Renal cortex interstitium (tissue), 11 donors: ENCODE measurements around the gene RAD50. TPM values are rescaled to one million over a fixed set of nuclear protein-coding genes. Genes with fewer than 3 reads are reported as not detected.
A peak's percentile ranks its signal among the peaks of the same experiment; 100 is the strongest.
"Not testable (repeated sequence)": the region's sequence is repeated elsewhere in the genome, so short reads cannot be mapped to it uniquely, and the experiment has no call there.

Source experiments
- DNase-seq, 11 donors: peaks; one replicate each; pipeline ENCODE4 v3.0.0-alpha.2; 2013; ENCODE audit warnings: low read depth in 9 of 11, low spot score in 4 of 11; ENCODE audit errors: extremely low read depth in 1 of 11
- polyA plus RNA-seq, 3 donors: library from polyadenylated mRNA; unstranded; fragments of 120-200 nt; gene quantifications; one replicate each; pipeline ENCODE4 v1.2.1, GENCODE V29; 2013; ENCODE audit not compliant: insufficient read length in 3 of 3

Gene RAD50
- polyA plus RNA-seq, 3 donors: 36.6 to 49.9 (median 48.8) TPM

GRCh38 chr5:132611965-132612364 lies 55.2 kb downstream of the RAD50 start:
- no peak for DNase-seq

GRCh38 chr5:132612846-132613245 lies 56.1 kb downstream of the RAD50 start:
- peak in 1 of 11 donors; percentile 5 for DNase-seq

- no peak for DNase-seq
Measured at GRCh38 chr5:132621699-132622098, 64.9 kb downstream of the RAD50 start.

- peak in 2 of 11 donors; percentile 4 to 7 for DNase-seq
Measured at GRCh38 chr5:132622608-132623007, 65.8 kb downstream of the RAD50 start.

- DNase-seq: no peak
Measured at GRCh38 chr5:132627470-132627869, 70.7 kb downstream of the RAD50 start.

- no peak for DNase-seq
Measured at GRCh38 chr5:132628814-132629213, 72.0 kb downstream of the RAD50 start.

- no peak for DNase-seq
Measured at GRCh38 chr5:132629230-132629944, 72.6 kb downstream of the RAD50 start.

GRCh38 chr5:132633587-132633986 lies 76.8 kb downstream of the RAD50 start:
- not testable (repeated sequence) for DNase-seq

GRCh38 chr5:132635873-132636272 lies 79.1 kb downstream of the RAD50 start:
- no peak for DNase-seq

- no peak for DNase-seq
Measured at GRCh38 chr5:132637241-132637640, 80.5 kb downstream of the RAD50 start.

- DNase-seq: no peak
Measured at GRCh38 chr5:132639706-132640130, 82.9 kb downstream of the RAD50 start.

GRCh38 chr5:132640613-132641012 lies 83.8 kb downstream of the RAD50 start:
- no peak for DNase-seq

- DNase-seq: no peak
Measured at GRCh38 chr5:132641241-132641723, 84.5 kb downstream of the RAD50 start.

- no peak for DNase-seq
Measured at GRCh38 chr5:132641841-132642240, 85.1 kb downstream of the RAD50 start.

GRCh38 chr5:132644177-132644576 lies 87.4 kb downstream of the RAD50 start:
- DNase-seq: no peak

GRCh38 chr5:132646583-132647266 lies 89.9 kb downstream of the RAD50 start:
- no peak for DNase-seq

GRCh38 chr5:132647473-132647872 lies 90.7 kb downstream of the RAD50 start:
- DNase-seq: no peak

- DNase-seq: no peak
Measured at GRCh38 chr5:132648355-132648754, 91.6 kb downstream of the RAD50 start.

- no peak for DNase-seq
Measured at GRCh38 chr5:132651838-132652469, 95.2 kb downstream of the RAD50 start.

GRCh38 chr5:132653716-132654115 lies 96.9 kb downstream of the RAD50 start:
- DNase-seq: no peak
